Measurements from ENCODE around the gene ABI1.

Gene ABI1

GRCh38 chr10:26815500-26815899 is 45.3 kb downstream of the ABI1 start:
- no peak overlapping the region for H3K4me3 ChIP-seq (ENCODE audit: low read length)
- no peak for TF ChIP-seq CTCF (conservative IDR thresholded peaks at IDR 0.05; ENCODE audit: low read depth, low read length)
- no peak for DNase-seq (ENCODE audit: low read depth)

- no peak overlapping the region for H3K4me3 ChIP-seq (ENCODE audit: low read length)
- DNase-seq (ENCODE audit: low read depth): no peak
- no peak for TF ChIP-seq CTCF (conservative IDR thresholded peaks at IDR 0.05; ENCODE audit: low read depth, low read length)
Observed at GRCh38 chr10:26810435-26811026, 50.2 kb downstream of the ABI1 start.

- TF ChIP-seq CTCF (conservative IDR thresholded peaks at IDR 0.05; ENCODE audit: low read depth, low read length): no peak
Observed at GRCh38 chr10:26809973-26810372, 50.8 kb downstream of the ABI1 start.

GRCh38 chr10:26807532-26807931 is 53.2 kb downstream of the ABI1 start:
- H3K4me3 ChIP-seq (ENCODE audit: low read length): no peak overlapping the region
- no peak for DNase-seq (ENCODE audit: low read depth)
- TF ChIP-seq CTCF (conservative IDR thresholded peaks at IDR 0.05; ENCODE audit: low read depth, low read length): no peak

More at GRCh38 chr10:26809973-26810372, 50.8 kb downstream of the ABI1 start:
- DNase-seq (ENCODE audit: low read depth): no peak
- H3K4me3 ChIP-seq (ENCODE audit: low read length): no peak overlapping the region

- no peak for DNase-seq (ENCODE audit: low read depth)
- TF ChIP-seq CTCF (conservative IDR thresholded peaks at IDR 0.05; ENCODE audit: low read depth, low read length): no peak
Observed at GRCh38 chr10:26806557-26806956, 54.2 kb downstream of the ABI1 start.

GRCh38 chr10:26805567-26806245 is 55.1 kb downstream of the ABI1 start:
- no peak overlapping the region for H3K4me3 ChIP-seq (ENCODE audit: low read length)
- no peak for DNase-seq (ENCODE audit: low read depth)
- TF ChIP-seq CTCF (conservative IDR thresholded peaks at IDR 0.05; ENCODE audit: low read depth, low read length): no peak

More at GRCh38 chr10:26806557-26806956, 54.2 kb downstream of the ABI1 start:
- no peak overlapping the region for H3K4me3 ChIP-seq (ENCODE audit: low read length)
